ENCODE results near the gene MON2. TPM values are rescaled to one million over a fixed set of nuclear protein-coding genes. Genes with fewer than 3 reads are reported as not detected.

Gene MON2
- total RNA-seq, 1 donor from 2014 or later = 39.7 TPM

DNA sequence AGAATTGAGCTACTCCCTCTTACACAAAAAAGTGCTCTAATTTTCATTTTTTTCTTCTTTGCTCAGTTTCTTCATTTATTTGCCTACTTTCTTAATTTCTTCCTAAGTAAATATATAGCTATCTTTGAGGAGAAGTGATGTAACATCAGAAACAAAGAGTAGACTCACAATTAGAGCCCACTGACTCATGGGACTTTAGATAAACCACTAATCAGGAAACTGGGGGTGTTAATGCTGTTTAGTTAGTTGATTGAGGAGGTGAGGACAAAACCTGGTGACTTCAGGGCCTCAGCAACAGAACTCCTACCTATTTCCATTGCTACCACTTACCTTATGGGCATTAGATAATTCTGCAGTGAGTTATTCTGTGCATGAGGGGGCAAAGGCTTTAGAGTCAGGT lies 151.7 kb downstream of the MON2 start:
- peak; percentile 54 for DNase-seq

DNA sequence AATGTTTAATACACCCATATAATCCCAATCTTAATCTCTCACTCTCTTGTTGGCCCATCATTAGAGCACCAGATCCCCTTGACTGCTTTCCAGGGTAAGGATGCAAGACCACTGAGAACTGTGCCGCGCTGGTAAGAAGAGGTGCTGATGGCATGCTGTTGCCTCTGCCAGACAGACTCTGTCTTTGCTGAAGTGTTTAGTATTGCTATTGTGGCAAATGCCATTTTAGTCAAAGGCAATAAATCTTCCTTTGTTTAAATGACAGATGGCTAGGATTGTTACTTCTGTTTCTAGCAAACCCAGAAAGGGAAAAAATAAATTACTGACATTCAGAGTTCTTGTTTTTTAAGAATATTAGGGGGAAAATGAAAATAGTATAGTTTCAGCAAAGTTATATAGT lies 152.3 kb downstream of the MON2 start:
- DNase-seq = no peak

DNA sequence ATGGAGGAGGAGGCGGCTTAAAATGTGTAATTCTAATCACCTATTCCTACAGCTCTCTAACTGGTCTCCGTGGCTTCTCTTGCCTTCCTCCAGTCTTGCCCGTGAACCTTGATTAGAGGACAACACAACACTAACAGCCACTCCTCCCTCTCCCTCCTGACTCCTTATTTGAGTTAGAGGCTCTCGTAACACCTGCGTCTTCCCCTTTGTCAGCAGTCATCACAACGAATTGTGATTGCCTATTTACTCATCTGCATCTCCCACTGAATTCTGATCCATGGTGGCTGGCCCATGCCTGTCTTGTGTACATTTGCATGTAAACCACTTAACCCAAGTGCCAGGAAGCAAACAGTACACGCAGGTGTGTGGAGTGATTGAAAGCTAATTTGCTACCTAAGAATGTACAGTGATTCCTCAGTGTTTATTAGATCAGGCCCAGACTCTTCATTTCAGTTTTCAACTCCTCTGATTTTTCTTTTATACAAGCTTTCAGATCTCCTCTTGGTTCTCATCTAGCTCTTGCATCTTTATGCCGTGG lies 154.5 kb downstream of the MON2 start:
- DNase-seq = no peak

DNA sequence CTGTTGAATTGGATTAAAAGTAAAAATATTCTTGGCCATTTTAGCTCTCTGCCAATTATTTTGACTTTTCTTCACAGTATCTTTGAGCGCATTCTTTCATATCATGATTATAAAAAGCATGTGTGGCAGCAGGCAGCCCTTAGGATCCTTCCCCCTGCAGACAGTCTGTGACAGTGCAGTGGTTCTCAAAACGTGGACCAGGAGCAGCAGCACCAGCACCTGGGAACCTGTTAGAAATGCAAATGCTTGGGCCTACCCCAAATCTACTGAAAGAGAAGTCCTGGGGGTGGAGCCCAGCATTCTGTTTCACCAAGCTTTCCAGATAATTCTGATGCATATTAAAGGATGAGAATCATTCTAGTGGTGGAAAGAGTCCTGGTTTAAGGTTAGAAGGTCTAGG lies 155.6 kb downstream of the MON2 start:
- no peak for DNase-seq

DNA sequence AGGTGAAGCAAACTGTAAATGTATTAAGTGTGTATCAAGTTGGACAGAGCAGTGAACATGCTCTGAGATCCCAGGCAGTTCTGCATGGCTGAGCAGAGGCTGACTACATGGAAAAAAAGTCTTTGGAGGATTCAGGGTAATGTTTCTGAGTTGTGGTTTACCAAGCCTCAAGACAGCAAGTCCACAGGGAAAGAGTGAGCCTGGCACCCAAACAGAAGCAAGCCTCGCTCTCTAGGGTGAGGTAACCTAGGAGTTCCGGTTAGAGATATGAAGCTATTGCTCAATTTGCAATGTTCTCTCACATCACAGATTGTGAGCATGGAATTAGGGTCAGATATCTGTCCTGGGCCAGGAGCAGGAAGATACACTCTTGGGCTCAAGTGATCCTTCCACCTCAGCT lies 158.6 kb downstream of the MON2 start:
- no peak for DNase-seq

DNA sequence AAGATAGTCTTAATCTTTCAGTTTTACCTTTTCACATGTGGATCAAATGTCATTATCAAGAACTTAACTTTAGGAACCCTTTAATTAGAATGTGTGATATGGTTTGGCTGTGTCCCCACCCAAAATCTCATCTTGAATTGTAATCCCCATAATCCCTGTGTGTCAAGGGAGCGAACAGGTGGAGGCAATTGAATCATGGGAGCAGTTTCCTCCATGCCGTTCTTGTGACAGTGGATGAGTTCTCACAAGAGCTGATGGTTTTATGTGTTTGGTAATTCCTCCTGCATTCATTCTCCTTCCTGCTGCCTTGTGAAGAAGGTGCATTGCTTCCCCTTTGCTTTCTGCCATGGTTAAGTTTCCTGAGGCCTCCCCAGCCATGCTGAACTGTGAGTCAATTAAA lies 160.6 kb downstream of the MON2 start:
- DNase-seq = no peak

DNA sequence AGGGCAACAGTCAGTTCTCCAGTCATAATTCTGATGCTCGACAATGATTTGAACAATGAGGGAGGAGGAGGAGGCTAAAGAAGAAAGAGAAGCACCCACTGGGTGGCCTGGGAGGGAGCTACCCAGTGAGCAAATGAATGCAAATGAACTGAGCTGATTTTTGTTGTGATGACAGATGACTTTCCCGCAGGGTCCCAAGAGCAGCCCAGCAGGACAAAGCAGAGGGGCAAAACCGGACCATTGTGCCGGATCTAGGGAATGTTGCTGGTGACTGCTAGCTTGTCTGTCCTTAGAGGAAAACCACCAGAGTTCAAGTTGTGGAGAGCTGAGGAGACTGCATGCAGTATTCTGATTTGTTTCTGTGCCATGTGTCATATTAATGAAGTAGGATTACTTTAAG lies 162.8 kb downstream of the MON2 start:
- no peak for DNase-seq

DNA sequence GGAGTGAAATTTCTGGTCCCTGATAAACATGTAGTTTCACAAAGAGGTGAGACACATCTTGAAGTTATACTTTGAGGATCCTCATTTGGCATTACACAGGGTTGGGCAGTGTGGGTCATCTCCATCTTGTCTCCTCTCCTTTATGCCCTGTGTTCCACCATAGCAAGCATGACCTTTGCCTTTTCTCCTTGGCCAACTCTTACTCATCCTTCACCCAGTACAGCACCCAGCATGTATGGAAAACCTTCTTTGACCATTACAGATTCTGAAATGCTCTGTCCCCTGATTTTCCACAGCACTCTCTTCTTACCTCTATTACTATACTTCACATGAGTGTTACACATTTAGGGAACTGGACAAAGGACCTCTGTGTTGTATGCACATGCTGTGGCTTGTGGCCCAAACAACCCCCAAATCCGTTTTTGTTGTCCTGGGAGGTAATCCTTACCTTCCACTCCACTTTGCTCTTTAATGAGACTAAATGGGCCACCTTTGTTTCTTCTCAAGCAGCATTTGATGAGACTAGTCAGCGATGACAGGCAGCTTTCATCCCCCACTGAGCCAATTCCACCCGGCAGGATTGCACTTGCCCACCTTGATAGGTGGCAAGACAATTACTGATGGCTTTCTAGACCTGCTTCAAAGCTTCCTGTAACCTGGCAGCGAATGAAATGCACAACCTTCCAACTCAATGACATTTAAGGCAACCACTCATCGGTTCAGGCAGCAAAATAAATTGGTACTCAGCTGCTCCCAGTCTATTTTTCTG lies 163.5 kb downstream of the MON2 start:
- no peak for DNase-seq

DNA sequence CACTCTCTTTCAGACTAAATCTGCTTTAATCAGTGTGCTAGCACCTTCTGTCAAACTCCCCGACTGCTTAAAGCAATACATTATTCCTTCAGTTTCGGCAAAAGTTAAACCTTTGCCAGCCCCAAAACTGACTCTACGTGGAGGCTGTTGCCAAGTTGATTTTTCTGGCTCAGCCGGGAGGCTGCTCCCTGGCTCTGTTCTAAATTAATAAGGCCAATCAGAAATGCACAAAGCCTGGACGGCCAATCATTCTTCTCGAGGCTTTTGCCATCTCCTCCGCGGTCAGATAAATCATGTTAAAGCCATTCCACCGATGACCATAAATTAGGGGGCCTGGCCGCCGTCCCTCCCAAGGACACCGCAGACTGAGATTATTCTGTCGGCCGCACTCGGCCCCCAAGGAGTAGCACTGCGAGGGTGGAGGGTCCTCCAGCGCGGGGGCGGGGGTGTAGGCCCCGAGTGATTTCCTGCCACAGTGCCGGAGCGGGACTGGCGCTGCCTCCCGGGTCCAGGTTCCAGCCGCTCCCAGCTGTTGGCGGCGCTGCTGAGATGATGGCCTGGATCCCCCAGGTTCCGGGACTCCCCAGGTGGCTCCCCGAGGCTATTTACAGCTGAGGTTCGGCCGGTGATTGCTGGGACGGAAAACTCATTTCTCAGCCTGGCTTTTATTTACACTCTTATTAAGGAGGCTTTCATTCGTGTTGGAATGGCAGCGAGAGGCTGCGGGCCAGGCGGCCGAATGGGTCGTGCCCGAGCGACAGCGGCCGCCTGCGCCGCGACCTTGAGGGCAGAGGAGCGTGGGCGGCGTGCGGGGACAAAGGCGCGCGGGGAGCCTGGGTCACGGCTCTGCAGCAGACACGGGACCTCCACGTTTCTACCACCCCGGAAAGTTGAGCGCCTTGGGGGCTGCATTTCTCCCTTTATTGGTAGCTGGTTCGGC lies 165.1 kb downstream of the MON2 start:
- DNase-seq = peak; percentile 70

DNA sequence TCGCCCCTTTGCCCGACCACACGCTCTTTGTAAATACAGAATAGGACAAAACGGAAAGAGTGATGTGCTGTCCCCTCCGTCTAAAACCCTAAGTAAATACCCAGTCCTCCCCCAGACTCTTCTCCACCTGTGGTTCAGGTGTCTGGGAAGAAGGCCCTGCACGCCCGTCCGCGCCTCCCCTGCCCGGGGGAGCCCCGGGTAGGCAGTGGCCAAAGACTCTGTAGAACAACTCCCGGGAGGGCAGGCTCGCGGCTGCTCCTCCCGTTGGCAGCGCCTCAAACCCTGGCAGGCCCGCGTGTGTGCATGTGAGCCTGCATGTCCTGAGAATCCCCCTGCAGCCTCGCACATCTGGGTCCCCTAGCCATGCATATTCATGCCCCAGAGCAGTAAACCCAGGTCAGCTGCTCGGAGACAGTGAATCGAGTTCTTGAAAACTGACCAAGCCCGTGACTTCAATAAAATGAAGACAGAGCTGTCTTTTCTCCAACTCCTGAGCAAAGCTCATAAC lies 165.8 kb downstream of the MON2 start:
- DNase-seq = no peak

DNA sequence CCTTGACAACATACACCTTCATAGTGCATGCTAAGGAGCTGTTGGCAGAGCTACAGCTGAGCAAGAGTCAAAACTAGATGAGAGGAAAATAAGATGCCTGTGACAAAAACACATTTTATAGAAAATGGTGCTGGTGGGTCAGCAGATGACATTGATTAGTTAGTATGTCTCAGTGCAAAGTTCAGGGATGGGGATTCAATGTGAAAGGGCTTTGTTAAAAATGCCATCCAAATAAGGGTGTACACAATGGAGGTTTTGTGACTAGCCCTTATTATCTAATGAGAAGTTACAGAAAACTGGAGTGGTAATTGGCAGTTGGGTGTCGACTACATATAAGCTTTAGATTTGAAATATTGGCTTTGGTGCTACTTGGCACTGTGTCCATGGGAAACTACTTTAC lies 169.0 kb downstream of the MON2 start:
- no peak for DNase-seq

DNA sequence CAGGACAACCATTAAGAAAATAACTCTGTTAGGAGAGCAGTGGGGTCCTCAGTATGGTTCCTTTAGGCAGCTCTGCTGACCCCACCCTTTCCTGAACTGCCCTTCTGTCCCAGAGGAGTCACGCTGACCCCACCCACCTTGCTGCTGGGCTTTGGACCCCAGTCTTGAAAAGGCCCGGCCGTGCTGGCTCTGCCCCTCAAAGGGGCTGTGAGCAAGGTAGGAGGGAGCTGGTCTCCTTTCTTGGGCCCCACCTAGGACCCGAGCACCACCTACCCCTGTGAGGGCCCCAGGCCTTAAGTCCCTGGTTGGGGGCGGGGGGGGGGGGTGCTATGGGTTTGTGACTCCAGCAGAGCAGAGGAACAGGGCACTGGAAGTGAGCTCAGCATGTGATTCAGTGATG lies 171.1 kb downstream of the MON2 start:
- no peak for DNase-seq

DNA sequence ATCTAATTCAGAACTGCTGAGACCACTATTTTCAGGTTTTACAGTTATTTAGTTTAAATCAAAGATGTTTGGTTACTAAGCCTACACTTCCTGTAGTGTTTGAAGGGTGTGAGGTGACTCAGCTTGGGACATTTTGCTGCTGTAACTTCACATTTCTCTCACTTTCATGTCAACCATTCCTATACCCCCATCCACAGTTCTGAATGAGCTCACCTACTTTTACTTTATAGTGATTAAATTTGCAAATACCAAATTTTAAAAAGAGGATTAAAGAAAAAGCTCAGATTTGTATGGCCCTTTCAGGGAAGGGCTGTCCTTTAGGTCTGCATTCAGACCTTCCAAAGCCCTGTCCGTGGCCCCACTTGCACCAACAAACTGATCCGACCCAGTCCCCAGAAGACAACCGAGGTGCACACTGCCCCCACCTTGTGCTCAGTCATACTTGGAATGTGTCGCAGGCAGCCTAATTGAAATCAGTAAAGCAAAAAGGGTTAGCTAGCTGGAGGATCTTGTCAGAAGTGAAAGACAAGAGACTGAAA lies 174.4 kb downstream of the MON2 start:
- peak; percentile 69 for DNase-seq

DNA sequence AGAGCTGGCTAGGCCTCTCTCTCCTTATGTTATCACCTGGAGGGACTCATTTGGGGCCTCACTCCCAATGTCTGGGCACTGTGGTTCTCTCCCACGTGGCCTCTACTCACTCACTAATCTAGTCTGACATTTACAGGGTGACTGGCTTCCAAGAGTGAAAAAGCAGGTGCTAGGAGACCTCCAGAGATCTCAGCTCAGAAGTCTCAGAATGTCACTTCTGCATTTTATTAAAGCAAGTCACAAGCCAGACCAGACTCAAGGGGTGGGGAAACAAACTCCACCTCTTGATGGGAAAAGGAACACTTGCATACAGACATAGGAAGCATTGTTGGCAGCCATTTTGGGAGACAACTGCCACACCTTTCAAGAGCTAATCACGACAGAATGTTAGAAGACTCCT lies 175.9 kb downstream of the MON2 start:
- DNase-seq = no peak

DNA sequence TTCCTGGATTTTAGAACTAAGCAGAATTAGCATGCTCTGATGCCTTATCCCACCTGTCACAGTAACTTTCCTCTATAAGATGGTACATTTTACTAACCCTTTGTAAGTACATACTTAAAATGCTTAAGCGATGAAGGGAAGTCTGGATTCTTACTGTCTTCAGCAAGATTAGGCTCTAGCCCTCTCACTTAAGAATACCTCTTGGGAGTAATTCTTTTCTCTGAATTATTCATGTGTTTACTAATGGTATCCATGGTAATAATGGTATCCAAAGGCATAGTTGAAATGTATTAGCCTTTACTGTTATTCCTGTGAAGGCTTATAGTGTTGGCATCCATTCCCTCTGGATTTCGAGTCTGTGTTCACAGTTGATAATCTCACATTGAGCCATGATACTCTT lies 176.9 kb downstream of the MON2 start:
- no peak for DNase-seq

DNA sequence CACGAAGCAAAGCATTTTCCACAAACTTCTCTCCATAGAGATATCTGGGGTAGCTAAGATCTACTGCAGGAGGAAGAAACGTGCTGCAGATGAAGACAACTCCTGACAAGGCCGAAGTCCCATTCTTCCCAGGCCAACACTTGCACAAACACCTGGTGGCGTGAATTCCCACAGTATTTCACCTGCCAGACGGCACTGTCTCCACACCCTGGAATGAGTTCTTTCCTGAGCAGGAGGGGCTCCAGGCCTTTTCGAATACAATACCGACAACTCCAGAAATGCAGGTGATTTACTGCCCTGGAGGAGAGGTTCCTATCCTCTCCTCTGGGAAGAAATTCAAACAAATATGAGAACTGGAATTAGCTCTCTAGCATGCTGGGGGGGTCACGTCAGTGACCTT lies 179.9 kb downstream of the MON2 start:
- DNase-seq = no peak

DNA sequence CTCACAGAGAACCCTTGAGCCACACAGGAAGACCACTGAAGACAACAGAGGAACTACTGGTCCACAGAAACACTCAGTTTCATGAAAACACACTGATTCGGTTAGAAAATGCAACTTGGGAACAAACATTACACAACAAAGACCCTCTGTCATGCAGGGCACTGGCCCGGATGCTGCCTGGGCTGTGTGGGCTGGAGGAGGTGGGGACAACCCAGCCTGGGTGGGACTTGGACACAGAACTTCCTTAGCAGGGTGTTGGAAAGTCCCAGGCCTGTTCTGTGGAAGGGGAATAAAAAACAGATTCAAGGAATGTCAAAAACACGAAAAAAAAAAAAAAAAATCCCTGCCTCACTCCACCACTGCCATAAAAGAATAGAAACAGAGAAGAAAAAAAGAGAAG lies 181.0 kb downstream of the MON2 start:
- no peak for DNase-seq

DNA sequence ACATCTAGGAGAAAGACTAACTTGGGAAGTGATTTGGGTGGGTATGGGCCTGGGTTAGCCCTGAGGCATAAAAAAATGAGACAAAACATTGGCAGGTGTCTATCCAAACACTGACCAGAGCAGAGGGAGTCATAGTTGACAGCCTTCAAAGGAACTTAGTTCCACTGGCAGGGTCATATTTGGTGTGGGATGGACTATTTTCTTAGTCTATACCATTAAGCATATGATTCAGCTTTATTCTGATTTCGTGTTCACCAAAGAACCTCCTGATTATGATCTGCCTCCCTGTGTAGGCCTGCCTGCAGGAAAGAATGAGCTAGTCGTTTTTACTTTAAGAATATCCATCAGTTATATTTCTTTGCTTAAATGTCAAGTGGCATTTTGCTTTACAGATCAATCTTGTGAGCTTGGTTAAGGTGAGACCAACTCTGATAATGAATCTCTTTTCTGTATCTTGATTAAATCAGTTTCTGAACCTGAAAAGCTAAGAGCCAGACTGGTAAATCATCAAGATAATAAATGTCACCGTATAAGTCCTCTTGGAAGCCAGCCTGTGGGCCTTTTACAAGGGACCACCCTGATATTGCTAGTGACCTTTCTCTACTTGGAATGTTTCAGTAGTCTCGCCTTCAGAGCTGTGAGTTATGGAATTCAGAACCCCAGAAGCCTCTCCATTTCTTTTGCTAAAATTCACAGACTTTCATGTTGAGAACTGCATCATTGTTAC lies 182.9 kb downstream of the MON2 start:
- DNase-seq = no peak

Measured in dermis blood vessel endothelial cell (primary cell).